KMS-11 (cell line): ENCODE measurements around the gene AGBL4.

ENCODE experiments used
- H2AFZ ChIP-seq: fragments of 200-600 bp; sonication (generic); 2 replicates; pipeline ENCODE4 v1.6.1; 2016; ENCODE audit warnings: antibody characterized with exemption, mixed run types, low read depth
- H3K27ac ChIP-seq: fragments of 200-600 bp; sonication (generic); 2 replicates; pipeline ENCODE4 v1.6.1; 2016; ENCODE audit warnings: mild to moderate bottlenecking, mixed run types
- H3K27me3 ChIP-seq: fragments of 200-600 bp; sonication (generic); 2 replicates; pipeline ENCODE4 v1.6.1; 2017; ENCODE audit warnings: mild to moderate bottlenecking, low read depth, mixed run types, moderate library complexity; ENCODE audit not compliant: insufficient read depth
- H3K36me3 ChIP-seq: fragments of 200-600 bp; sonication (generic); 2 replicates; pipeline ENCODE4 v1.6.1; 2017; ENCODE audit warnings: mild to moderate bottlenecking, mixed run types; ENCODE audit not compliant: insufficient read depth
- H3K4me1 ChIP-seq: fragments of 200-600 bp; sonication (generic); 2 replicates; pipeline ENCODE4 v1.6.1; 2016; ENCODE audit warnings: mild to moderate bottlenecking, low read depth, mixed run types; ENCODE audit not compliant: poor library complexity, severe bottlenecking
- H3K4me2 ChIP-seq: fragments of 200-600 bp; sonication (generic); 2 replicates; pipeline ENCODE4 v1.7.0; 2016; ENCODE audit warnings: mild to moderate bottlenecking, mixed run types
- H3K4me3 ChIP-seq: fragments of 200-600 bp; sonication (generic); IDR thresholded peaks from 2 replicates; pipeline ENCODE4 v1.6.1; 2017; ENCODE audit warnings: low read depth, low read length, mixed read lengths; ENCODE audit not compliant: insufficient read depth
- H3K79me2 ChIP-seq: fragments of 200-600 bp; sonication (generic); 2 replicates; pipeline ENCODE4 v1.6.1; 2016; ENCODE audit warnings: low read depth, mixed run types; ENCODE audit not compliant: insufficient read depth
- H3K9ac ChIP-seq: fragments of 200-600 bp; sonication (generic); 2 replicates; pipeline ENCODE4 v1.6.1; 2016; ENCODE audit warnings: mild to moderate bottlenecking, mixed run types
- H4K20me1 ChIP-seq: fragments of 200-600 bp; sonication (generic); 2 replicates; pipeline ENCODE4 v1.6.1; 2016; ENCODE audit warnings: mild to moderate bottlenecking, mixed run types; ENCODE audit not compliant: insufficient read depth
- CTCF ChIP-seq: fragments of 200-600 bp; sonication (generic); conservative IDR thresholded peaks from 2 replicates; pipeline ENCODE4 v1.6.1; 2017; ENCODE audit warnings: low read depth, mild to moderate bottlenecking, antibody characterized with exemption, low read length, moderate library complexity, mixed read lengths

AGBL4 gene

GRCh38 chr1:48939042-48939441, 1084.7 kb downstream of the AGBL4 start:
- Histone ChIP-seq H3K4me1 (no peaks in the 10 kb centered on the region), H3K9ac (no peak overlapping the region), H3K27ac (no peak overlapping the region), H3K4me3 (no peak overlapping the region), H3K4me2 (no peak overlapping the region), H2AFZ (no peak overlapping the region), H3K27me3 (no peaks in the 10 kb centered on the region), H3K36me3 (no peaks in the 10 kb centered on the region), H4K20me1 (no peaks in the 10 kb centered on the region), H3K79me2 (no peaks in the 10 kb centered on the region)
- TF ChIP-seq CTCF = no peak

GRCh38 chr1:48937732-48938131, 1086.0 kb downstream of the AGBL4 start:
- H3K79me2 ChIP-seq = no peaks in the 10 kb centered on the region

GRCh38 chr1:48936436-48936835, 1087.3 kb downstream of the AGBL4 start:
- Histone ChIP-seq H3K4me1 (no peaks in the 10 kb centered on the region), H3K36me3 (no peaks in the 10 kb centered on the region), H2AFZ (no peak overlapping the region), H3K9ac (no peak overlapping the region), H3K27ac (no peak overlapping the region), H3K4me2 (no peak overlapping the region), H3K27me3 (no peaks in the 10 kb centered on the region), H4K20me1 (no peaks in the 10 kb centered on the region), H3K4me3 (no peak overlapping the region), H3K79me2 (no peaks in the 10 kb centered on the region)
- TF ChIP-seq CTCF = no peak

More at GRCh38 chr1:48937732-48938131, 1086.0 kb downstream of the AGBL4 start:
- no peak overlapping the region for H3K9ac ChIP-seq
- no peaks in the 10 kb centered on the region for H3K36me3 ChIP-seq
- H3K4me1 ChIP-seq = no peaks in the 10 kb centered on the region
- H4K20me1 ChIP-seq = no peaks in the 10 kb centered on the region
- H2AFZ ChIP-seq = no peak overlapping the region
- no peak overlapping the region for H3K4me2 ChIP-seq
- no peak overlapping the region for H3K4me3 ChIP-seq
- no peak overlapping the region for H3K27ac ChIP-seq
- TF ChIP-seq CTCF = no peak
- H3K27me3 ChIP-seq = no peaks in the 10 kb centered on the region

- Histone ChIP-seq H3K27me3 (no peaks in the 10 kb centered on the region), H4K20me1 (no peaks in the 10 kb centered on the region), H3K4me3 (no peak overlapping the region), H3K4me2 (no peak overlapping the region), H3K79me2 (no peaks in the 10 kb centered on the region), H3K36me3 (no peaks in the 10 kb centered on the region), H3K9ac (no peak overlapping the region), H2AFZ (no peak overlapping the region), H3K27ac (no peak overlapping the region), H3K4me1 (no peaks in the 10 kb centered on the region)
- no peak for TF ChIP-seq CTCF
Observed at GRCh38 chr1:48932366-48932765, 1091.4 kb downstream of the AGBL4 start.
